ENCODE data around the gene KANK2.
"Not testable (repeated sequence)": the region's sequence is repeated elsewhere in the genome, so short reads cannot be mapped to it uniquely, and the experiment has no call there.

The KANK2 gene

GRCh38 chr19:11172576-11172975 is 24.8 kb downstream of the KANK2 start:
- no peak for DNase-seq (ENCODE audit: low spot score)

GRCh38 chr19:11171144-11171543 is 26.2 kb downstream of the KANK2 start:
- no peak for DNase-seq (ENCODE audit: low spot score)

DNA sequence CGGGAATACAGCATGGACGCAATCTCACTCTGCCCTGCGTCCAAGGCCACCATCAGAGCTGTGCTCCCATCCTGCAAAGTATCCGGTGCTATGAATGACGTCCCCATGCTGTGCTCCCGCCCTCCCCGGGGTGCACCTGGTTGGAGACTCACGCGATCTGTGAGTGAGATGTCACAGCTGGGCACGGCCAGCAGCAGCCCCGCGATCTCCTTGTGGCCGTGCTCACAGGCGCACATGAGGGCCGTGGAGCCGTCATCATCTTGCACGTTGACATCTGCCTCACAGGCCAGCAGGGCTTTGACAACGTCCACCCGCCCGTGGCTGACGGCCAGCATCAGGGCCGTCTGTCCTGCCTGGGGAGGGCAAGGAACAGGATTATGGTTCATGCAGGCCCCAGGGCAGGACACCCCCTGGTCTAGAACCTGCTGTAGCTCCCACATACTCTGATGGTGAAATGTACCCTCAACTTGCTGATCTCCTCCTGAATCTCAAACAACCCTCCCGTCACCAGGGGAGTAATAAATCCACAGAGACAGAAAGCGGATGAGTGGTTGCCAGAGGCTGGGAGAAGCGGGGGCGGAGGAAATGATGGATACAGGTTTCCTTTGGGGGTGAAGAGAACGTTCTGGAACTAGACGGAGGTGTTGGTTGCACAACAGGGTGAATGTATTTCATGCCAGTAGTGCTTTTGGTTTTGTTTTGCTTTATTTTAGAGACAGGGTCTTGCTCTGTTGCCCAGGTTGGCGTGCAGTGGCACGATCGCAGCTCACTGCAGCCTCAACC is 27.3 kb downstream of the KANK2 start:
- DNase-seq (ENCODE audit: low spot score) = no peak

DNA sequence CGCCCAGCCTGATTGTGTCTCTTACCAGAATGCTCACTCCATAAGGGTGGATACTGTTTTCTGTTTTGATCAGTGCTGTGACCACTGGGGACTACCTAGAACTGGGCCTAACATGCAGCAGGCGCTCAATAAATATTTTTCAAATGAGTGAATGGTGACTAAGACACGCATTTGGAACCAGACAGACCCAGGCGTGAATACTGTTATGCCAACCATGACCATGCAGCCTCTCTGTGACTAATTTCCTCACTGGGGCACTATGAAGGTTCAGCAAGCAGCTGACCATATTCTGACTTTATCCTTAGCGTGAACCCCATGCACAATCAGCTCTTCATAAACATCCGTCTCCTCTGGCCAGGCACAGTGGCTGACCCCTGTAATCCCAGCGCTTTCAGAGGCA is 28.8 kb downstream of the KANK2 start:
- no peak for DNase-seq (ENCODE audit: low spot score)

DNA sequence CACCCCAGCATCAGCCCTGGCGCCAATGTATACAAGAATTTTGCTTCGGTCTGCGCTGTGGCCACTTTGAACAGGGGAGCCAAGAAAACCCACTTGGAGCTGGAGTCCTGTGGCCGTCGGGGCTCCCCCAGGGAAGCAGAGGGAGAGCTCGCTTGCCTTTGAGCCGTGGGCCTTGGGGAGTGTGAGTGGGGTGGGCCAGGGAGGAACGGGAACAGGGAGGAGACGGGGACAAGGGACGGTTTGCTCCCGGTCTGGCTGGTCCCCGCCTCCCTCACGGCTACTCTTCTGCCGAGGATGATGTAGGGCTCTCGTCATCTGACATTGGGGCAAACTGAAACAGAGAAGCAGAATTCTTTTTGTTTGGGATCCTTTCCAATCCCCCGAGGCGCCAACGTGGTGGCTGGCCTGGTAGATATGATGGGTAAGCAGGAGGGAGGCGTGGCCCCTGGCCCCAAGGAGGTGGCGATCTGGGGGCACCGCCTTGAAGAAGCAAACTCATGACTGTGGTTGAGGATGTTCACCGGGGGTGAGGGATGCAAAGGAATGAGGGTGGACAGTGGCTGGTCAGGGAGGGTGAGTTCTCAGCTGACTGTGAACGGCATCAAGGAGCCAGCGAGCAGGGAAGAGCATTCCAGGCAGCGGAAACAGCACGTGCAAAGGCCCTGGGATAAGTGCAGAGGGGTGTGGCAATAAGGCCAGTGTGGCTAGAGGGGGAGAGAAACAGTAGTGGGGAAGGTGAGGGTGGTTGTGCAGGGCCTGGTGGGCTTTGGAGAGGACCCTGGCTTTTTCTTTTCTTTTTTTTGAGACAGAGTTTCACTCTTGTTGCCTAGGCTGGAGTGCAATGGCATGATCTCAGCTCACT is 30.8 kb downstream of the KANK2 start:
- no peak for DNase-seq (ENCODE audit: low spot score)

GRCh38 chr19:11165486-11166030 is 31.8 kb downstream of the KANK2 start:
- DNase-seq (ENCODE audit: low spot score) = no peak

DNA sequence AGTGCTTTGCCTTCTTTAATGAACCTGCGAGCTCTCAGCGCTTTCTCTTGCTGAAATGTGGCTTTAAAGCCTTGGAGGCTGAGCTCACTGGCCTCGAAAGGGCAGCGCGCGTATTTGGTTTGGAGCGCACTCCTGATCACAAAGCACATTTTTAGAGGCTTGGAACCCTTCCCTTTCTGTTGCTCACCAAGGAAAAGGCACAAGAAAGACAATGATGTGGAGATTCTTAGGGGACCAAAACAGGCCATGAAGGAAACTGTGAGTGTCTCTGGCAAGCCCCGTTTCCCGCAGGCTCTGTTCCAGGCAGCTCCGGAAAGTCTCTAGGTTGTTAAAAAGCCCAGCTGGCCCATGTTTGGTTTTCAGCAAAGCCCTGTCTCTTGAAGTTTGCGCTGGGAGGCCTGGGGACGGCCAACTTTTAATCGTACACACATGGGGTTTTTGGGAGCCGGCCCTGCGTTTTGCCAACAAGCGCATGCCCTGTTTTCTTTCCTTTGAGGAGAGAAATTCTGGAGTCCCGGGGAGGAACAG is 32.4 kb downstream of the KANK2 start:
- no peak for DNase-seq (ENCODE audit: low spot score)

DNA sequence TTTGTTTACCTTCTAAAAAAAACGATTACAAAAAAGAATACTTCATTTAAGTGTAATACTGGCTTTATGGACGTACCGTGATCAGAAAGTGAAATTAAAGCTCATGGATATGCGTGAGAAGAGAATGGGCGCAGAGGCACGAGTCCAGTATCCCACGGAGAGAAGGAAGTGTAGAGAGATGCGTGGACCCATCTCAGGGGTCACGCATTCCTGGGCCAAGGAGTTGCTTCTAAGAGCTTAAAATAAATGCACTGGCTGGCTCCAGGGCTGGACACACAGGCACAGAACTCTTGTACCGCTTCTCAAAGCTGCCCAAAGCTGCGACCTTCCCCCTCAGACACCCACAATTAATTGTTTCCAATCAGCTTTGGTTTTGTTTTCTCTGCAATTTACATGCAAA is 33.0 kb downstream of the KANK2 start:
- DNase-seq (ENCODE audit: low spot score) = no peak

GRCh38 chr19:11160440-11160768 is 36.9 kb downstream of the KANK2 start:
- not testable (repeated sequence) for DNase-seq (ENCODE audit: low spot score)

- no peak for DNase-seq (ENCODE audit: low spot score)
These were observed 37.5 kb downstream of the KANK2 start for GRCh38 chr19:11159598-11160439.

- DNase-seq (ENCODE audit: low spot score) = peak; percentile 98
These were observed 41.8 kb downstream of the KANK2 start, which contains the start of gene SPC24 for GRCh38 chr19:11155373-11156120. SPC24 (minus strand) TSS chr19:11155782; CDS start chr19:11155776, 6 bp downstream.

- no peak for DNase-seq (ENCODE audit: low spot score)
These were observed 42.7 kb downstream of the KANK2 start for GRCh38 chr19:11154683-11155047.

DNA sequence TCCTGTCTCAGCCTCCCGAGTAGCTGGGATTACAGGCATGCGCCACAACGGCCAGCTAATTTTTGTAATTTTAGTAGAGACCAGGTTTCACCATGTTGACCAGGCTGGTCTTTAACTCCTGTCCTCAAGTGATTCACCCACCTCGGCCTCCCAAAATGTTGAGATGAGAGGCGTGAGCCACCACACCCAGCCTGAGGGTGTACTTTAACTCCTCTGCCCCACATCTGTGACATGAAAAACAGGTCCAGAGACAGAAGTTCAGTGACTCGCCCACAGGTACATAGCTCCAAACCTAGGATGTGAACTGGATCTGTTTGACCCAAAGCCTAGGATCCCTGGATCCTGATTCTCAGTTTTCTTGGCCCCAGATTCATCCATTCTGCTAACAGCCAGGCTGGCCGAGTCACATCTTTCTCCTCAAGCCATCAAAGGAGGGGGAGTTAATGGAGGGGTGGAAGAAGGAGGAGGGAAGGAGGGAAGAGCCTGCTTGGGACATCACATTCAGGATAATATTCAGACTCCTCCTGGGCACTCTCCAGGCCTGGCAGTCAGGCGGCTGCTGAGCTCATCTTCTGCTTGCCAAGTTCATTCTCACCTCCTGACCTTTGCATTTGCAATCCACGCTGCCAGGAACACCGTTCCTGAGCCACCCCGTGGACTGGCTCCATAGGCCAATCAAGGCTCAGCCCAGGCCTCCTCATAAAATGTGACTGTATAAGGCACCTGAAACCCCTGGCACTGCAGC is 44.9 kb downstream of the KANK2 start:
- DNase-seq (ENCODE audit: low spot score) = no peak

- DNase-seq (ENCODE audit: low spot score) = no peak
These were observed 46.2 kb downstream of the KANK2 start for GRCh38 chr19:11151181-11151580.

GRCh38 chr19:11148001-11148400 is 49.3 kb downstream of the KANK2 start:
- DNase-seq (ENCODE audit: low spot score) = no peak

DNA sequence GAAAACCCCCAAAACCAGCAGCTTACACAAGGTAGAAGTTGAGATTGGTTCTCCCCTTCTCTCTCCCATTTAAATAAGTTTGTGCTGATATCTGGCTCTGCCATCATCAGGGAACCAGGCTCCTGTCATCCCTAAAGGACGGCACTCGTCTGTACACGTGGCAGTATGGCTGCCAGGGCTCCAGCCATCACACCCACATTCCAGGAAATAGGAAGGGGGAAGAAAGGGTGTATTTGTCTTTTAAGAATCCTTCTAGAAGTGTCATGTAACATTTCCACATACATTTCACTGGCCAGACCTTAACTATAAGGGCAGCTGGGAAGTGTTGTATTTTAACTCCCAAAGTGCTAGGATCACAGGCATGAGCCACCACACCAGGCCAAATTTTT is 51.8 kb downstream of the KANK2 start:
- DNase-seq (ENCODE audit: low spot score) = no peak

DNA sequence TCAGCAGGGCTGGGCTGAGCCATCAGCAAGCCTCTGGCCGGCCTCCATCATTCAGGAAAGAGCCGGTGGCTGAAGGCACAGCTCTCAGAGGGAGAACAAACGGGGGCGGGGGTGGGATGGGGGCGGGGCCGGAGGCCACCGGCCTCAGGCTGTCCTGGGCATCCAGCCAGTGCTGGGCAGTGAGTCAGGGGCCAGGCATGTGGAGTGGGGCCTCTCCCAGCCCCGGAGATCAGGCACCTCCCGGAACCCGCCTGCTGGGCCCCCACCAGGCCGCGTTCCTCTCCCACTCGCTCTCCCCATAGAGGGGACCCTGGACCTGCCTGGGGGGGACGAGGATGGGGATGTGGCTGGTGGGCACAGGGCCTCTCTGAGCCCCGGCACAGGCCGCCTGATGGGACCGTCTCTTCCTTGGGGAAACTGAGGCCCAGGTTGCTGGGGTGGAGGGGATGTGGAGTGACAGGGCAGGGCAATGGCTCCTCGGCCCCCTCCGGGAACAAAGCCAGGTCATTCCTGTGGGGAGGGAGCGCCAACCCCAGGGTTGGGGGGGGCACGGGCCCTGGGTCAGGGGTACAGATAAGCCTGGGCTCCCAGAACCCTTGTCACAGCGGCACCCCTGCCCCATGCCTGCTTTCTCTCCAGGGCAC is 54.7 kb downstream of the KANK2 start:
- no peak for DNase-seq (ENCODE audit: low spot score)

DNA sequence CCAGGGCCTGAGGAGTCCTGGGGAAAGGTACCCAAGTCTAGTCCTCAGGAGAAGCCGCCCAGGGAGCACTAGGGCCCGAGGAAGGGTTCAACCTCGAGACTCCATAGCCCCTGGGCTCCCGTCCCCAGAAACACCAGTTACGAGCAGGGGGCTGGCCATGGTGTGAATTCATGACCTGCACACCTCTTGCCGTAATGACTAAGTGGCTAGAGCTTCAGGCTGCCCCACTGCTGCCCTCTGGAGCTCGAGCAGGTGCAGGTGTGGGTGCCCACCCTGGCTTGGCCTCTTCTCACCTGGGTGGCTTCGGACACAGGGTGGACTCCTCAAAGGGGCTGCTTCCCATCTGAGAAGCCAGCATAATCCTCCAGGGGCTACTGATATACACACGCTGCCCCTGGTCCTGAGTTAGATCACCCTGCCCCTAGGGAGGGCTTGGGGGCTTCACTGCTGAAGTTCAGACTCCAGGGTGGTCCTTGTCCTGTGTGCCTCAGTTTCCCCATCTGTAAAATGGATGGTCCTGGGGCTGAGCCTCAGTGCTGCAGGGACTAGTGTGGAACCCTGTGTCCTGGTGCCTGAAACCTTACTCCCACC is 55.3 kb downstream of the KANK2 start:
- DNase-seq (ENCODE audit: low spot score) = no peak

DNA sequence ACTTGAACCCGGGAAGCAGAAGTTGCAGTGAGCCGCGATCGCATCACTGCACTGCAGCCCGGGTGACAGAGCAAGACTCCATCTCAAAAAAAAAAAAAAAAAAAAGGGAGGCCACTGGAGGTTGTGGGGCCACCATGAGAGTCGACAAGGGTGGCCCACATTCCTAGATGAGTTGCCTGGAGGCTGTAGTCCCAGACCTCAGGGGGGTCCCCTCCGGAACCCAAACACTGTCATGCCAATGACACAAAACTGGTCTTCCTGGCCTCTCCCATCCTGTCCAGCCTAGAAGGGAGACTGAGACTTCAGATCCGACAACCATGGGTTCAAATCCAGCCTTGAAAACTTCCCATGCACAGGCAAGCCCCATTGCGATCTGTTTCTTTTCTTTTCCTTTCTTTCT is 56.4 kb downstream of the KANK2 start:
- DNase-seq (ENCODE audit: low spot score) = no peak
